NCI-H446 treated with DMSO at 0.1 percent for 48 hours (cell line): Measurements from ENCODE around the gene FBXO11.
"Not testable (repeated sequence)": the region's sequence is repeated elsewhere in the genome, so short reads cannot be mapped to it uniquely, and the experiment has no call there.

ENCODE experiments used
- DNase-seq: peaks from one replicate; lab custom pipeline; 2025; lab: John Stamatoyannopoulos, UW

Gene FBXO11

DNA sequence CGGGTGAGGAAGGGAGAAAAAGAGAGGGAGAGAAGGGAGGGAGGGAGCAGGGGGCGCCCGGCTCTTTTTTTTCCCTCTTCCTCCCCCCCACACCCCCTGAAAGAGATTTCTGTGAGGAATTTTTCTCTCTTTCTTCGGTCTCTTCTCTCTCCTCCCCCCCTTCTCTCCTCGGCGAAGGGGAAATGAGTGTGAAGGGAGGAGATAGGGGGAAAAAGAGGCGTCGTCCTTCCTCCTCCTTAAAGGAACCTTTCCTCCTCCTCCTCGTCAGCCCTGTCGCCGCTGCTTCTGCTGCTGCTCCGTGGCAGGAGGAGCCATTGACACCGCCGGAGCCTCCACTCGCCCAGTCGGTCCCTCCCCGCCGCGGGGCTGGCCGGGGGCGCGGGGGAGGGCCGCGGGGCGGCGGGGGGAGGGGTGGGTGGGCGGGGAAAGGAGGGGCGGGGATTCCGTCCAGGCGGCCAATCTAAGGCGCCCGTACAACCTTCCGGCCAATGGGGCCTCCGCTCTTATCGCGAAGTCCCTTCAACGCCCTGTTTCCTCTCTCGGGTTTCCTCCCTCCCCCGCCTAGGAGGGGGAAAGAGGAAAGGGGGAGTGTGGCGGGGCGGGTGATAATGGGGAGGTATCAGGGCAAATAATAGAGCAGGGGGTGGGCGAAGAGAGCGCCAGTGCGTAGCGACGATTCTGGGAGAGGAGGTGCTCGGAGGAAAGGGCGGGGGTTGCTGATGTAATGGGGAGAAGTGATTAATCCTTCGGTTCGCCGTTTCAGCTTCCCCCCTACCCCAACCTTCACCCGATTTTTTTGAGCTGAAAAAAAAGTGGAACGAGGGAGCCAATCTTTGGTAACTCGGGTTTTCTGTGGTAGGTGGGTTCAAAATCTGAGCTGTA lies at the start of gene FBXO11:
TSS of gene FBXO11 (minus strand) at position 342 of the 882 bp plus-strand sequence. CDS start 778 bp downstream, outside the sequence.
- DNase-seq = peak; percentile 97

- no peak for DNase-seq
These were observed 44.3 kb upstream of the FBXO11 start for GRCh38 chr2:47950340-47951301.

DNA sequence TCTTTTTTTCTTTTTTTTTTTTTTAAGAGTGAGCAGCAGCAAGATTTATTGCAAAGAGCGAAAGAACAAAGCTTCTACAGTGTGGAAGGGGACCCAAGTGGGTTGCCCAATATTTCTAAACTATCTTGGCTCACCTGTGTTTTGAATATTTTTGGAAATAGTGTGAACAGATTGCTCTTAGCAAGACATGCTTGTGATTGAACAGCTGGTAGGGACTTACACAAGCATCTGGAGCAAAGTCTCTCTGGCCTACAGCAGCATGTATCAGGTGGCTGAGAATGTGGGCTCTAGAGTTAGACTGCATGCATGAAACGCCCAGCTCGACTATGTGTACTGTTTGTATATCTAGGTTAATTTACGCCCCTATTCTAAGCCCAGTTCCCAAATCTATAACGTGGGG lies 40.3 kb upstream of the FBXO11 start:
- DNase-seq = no peak

- DNase-seq = peak; percentile 76
These were observed 38.9 kb upstream of the FBXO11 start for GRCh38 chr2:47945046-47945781.

- no peak for DNase-seq
These were observed 35.6 kb upstream of the FBXO11 start for GRCh38 chr2:47941936-47942335.

- DNase-seq = no peak
These were observed 31.4 kb upstream of the FBXO11 start for GRCh38 chr2:47937677-47938076.

GRCh38 chr2:47935071-47935470 lies 28.8 kb upstream of the FBXO11 start:
- DNase-seq = no peak

DNA sequence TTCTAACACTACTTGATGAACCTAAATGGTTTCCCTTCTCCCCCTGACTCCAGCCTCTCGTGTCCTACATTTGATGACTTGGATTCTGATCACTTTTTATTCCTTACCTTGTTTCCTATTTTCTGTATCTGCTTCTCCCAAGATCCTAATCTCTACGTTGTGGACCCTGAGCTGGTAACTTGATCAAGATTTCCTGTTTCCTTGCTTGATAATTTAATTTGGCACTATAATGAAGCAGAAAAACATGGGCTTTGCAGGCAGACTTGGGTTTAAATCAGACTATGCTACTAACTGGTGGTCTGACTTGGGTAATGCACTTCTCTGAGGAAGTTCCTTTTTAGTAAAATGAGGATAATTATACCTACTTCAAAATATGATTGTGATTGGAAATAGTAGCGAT lies 11.7 kb upstream of the FBXO11 start:
- DNase-seq = no peak

DNA sequence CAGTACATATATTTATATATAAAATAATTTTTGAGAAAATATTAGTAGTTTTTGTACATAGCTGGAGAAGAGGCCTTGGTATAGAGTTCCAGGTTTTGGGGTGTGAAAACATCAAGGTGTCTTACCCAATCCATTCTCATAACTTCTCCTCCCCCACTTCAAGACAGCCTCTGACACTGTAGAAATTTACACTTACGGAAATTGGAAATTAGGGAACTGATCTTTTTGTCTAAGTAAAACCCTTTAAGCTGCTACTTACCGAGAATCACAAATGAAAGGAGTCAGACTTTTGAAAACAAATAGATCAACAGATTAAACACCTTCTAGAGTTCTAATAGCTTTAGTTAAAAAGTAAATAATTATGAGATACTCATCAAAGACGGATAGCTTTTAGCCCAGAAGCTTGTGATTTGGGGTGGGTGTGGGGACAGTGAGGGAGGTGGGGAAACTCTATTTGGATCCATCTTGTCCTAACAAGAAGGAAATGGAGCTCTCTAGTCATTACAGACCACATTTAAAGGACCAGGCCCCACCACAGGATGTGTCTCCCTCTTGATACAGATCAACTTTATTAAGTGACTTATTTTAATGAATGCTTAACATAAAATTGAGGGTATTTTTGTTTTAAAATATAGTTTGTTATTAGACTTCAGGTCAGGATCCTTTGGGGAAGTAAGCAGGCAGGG lies 11.1 kb upstream of the FBXO11 start:
- no peak for DNase-seq

DNA sequence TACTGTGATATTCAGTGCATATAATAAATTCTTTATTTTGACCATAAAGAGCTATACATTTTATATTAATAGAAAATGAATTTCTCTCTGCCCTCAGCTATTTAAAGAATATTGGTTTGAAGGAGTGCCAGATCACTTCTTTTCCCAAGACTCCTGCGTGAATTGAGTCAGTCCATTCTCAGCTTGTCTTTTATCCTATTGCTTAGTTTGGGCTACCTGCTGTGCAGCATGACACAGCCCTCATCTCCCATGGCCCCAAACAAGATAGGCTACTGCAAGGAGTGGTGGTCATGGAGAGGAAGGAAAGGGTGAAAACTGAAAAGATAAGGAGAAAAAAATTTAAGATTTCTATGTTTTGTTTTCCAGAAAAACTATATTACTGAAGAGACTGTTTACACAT lies 10.1 kb upstream of the FBXO11 start:
- no peak for DNase-seq

GRCh38 chr2:47910662-47911061 lies 4.4 kb upstream of the FBXO11 start:
- DNase-seq = not testable (repeated sequence)

DNA sequence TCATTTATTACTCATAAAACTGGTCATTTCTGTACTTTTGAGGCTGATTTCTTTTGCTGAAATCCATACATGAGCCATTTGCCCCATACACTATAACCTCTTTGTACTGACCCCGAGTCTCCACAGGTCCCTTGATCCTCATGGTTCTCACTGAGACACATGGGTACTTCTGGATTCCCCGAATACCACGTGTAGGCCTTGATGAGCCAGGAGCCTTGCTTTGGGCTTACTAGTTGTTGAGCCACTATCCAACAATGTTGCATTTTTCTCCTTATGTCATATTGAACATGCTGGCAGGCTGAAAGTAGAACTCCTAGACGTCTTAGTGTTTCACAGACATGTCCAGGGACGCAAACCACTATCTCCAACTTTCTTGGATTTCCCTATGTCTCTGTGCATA lies 2.4 kb upstream of the FBXO11 start:
- DNase-seq = no peak

- DNase-seq = no peak
These were observed 912 bp upstream of the FBXO11 start for GRCh38 chr2:47907039-47907781.

- peak; percentile 22 for DNase-seq
These were observed 727 bp downstream of the FBXO11 start for GRCh38 chr2:47905386-47906156.

GRCh38 chr2:47903781-47904490 lies 2.4 kb downstream of the FBXO11 start:
- no peak for DNase-seq

DNA sequence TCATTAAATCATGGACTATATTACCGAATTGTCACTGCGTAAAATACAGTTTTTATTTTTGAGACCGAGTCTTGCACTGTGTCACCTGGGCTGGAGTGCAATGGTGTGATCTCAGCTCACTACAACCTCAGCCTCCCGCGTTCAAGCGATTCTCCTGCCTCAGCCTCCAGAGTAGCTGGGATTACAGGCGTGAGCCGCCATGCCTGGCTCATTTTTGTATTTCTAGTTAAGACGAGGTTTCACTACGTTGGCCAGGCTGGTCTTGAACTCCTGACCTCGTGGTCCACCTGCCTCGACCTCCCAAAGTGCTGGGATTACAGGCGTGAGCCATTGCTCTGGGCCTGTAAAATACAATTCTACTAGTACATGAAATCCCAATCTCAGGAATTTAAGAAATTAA lies 4.4 kb downstream of the FBXO11 start:
- DNase-seq = not testable (repeated sequence)

- DNase-seq = no peak
These were observed 5.4 kb downstream of the FBXO11 start for GRCh38 chr2:47900857-47901256.

DNA sequence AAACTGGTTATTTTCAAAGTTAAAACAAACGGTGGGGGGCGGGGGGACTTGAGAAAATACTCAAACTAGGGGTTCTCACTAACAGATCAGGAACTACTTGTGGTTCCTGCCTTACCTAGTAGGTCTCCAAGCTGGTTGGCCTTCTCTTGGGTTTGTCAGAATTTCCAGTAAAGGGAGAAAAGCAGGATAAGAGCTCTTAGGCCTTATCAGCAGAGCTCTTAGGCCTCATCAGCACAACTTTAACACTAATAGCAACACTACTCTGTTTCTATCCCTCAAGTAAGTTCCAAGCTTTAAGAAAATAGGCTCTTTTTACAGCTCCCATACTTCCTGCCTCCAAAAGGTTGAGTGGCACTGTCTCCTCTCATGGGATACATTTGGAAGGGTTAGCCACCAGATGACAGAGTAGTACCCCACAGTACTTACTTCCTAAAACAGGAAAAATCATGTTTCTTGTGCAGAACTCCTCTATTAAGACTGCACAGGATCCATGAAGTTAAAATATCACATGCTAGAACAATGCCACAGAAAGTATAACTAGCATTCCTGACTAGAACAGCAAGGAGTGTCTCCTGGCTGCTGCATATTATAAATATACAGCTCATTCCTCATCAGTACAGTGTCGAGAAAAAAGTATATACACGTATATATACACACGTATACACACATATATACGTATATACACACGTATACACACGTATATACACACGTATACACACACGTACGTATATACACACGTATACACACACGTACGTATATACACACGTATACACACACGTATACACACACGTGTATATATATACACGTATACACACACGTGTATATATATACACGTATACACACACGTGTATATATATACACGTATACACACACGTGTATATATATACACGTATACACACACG lies 6.1 kb downstream of the FBXO11 start:
- DNase-seq = no peak
